ENCODE results near the gene VPS8.

The VPS8 gene

GRCh38 chr3:184815046-184815930, 3.3 kb downstream of the VPS8 start:
- no peak for DNase-seq

GRCh38 chr3:184816614-184817013, 4.6 kb downstream of the VPS8 start:
- no peak for DNase-seq

GRCh38 chr3:184820525-184820924, 8.6 kb downstream of the VPS8 start:
- no peak for DNase-seq

GRCh38 chr3:184821034-184821433, 9.1 kb downstream of the VPS8 start:
- DNase-seq, result no peak

GRCh38 chr3:184822081-184822480, 10.1 kb downstream of the VPS8 start:
- no peak for DNase-seq

GRCh38 chr3:184822654-184823053, 10.7 kb downstream of the VPS8 start:
- no peak for DNase-seq

GRCh38 chr3:184823990-184824389, 12.0 kb downstream of the VPS8 start:
- DNase-seq, result no peak

GRCh38 chr3:184825121-184825820, 13.3 kb downstream of the VPS8 start:
- no peak for DNase-seq

GRCh38 chr3:184827572-184827971, 15.6 kb downstream of the VPS8 start:
- no peak for DNase-seq

GRCh38 chr3:184832044-184832443, 20.1 kb downstream of the VPS8 start:
- no peak for DNase-seq

GRCh38 chr3:184832903-184833302, 20.9 kb downstream of the VPS8 start:
- DNase-seq, result no peak

- no peak for DNase-seq
Observed at GRCh38 chr3:184836090-184836822, 24.3 kb downstream of the VPS8 start.

GRCh38 chr3:184842433-184842832, 30.5 kb downstream of the VPS8 start:
- no peak for DNase-seq

GRCh38 chr3:184845819-184846218, 33.9 kb downstream of the VPS8 start:
- no peak for DNase-seq

- DNase-seq, result no peak
Observed at GRCh38 chr3:184846496-184846895, 34.5 kb downstream of the VPS8 start.

GRCh38 chr3:184848934-184849333, 37.0 kb downstream of the VPS8 start:
- no peak for DNase-seq

- DNase-seq, result no peak
Observed at GRCh38 chr3:184850201-184850600, 38.2 kb downstream of the VPS8 start.

GRCh38 chr3:184857099-184857498, 45.1 kb downstream of the VPS8 start:
- DNase-seq, result no peak

GRCh38 chr3:184864000-184864399, 52.0 kb downstream of the VPS8 start:
- no peak for DNase-seq

GRCh38 chr3:184868477-184868876, 56.5 kb downstream of the VPS8 start:
- DNase-seq, result no peak

GRCh38 chr3:184872200-184872599, 60.2 kb downstream of the VPS8 start:
- no peak for DNase-seq

GRCh38 chr3:184873141-184873540, 61.2 kb downstream of the VPS8 start:
- no peak for DNase-seq
